IPS-NIHi7 (cell line): ENCODE results near the gene KATNIP.
"Not testable (repeated sequence)": the region's sequence is repeated elsewhere in the genome, so short reads cannot be mapped to it uniquely, and the experiment has no call there.

ENCODE experiments used
- DNase-seq: peaks from one replicate; pipeline ENCODE4 v3.0.0; 2012; ENCODE audit warnings: mixed read lengths; ENCODE audit errors: extremely low spot score

The KATNIP gene

DNA sequence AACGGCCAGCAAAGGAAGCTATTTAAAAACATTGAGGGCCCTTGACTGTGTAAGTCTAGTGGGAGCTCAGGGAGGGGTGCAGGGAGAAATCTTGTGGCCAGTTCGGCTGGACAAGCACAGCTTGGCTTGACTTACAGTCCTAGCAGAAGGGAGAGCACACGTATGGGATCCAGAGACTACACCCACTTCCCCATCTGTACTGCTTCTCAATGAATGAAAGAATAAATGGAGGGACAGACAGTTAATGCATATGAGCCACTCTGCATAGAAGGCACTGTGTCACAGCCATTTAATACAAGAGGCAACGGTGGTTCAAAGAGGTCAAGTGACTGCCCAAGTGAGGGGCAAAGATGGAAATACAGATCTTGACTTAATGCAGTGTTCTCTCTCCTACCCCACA, 15.7 kb upstream of the KATNIP start:
- no peak for DNase-seq

DNA sequence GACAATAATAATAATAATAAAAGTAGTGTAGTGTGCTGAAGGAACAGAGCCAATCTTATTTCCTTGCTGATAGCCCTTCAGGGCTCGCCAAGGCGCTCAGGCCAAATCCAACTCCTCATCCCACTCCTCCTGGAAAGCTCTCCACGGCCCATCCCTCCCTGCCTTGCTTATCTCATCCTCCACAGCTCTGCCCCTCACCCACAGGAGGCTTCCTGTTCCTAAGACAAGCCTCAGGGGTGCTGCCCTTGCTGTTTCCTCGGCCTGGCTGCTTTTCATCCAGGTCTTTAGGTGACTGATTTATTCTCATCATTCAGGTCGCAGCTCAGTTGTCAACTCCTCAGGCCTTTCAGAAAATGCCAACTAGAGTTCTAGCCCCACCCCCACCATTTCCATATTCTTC, 11.4 kb upstream of the KATNIP start:
- peak; percentile 22 for DNase-seq

DNA sequence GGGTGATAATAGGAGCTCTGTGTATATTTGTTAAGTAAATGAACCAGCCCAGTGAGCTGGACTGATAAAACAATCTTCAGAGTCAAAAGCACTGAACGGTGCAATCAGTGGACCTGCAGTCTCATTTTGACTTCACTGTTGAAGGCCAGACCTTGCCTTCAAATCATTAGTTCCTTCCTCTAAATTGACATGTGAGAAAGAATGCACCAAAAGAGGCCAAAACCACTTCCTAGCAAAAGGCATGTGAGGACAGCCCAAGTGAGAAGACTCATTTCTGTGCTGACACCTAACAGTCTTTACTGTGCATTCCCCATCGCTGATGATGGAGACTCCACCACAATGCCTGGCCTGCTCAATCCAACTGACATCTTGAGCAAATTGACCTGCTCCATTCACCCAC, 10.8 kb upstream of the KATNIP start:
- no peak for DNase-seq

DNA sequence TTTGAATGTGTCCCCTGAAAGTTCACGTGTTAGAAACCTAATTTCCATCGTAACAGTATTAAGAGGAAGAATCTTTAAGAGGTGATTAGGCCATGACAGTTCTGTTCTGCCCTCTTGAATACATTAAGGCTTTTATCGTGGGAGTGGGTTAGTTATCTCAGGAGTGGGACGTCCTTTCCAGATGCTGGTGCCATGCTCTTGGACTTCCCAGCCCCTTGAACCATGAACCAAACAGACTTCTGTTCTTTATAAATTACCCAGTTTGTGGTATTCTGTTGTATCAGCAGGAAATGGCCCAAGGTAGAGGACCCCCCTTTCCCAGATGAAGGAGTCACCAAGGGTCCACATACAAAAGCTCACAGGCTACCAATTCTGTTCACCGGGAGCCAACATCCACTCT, 10.3 kb upstream of the KATNIP start:
- DNase-seq, result no peak

DNA sequence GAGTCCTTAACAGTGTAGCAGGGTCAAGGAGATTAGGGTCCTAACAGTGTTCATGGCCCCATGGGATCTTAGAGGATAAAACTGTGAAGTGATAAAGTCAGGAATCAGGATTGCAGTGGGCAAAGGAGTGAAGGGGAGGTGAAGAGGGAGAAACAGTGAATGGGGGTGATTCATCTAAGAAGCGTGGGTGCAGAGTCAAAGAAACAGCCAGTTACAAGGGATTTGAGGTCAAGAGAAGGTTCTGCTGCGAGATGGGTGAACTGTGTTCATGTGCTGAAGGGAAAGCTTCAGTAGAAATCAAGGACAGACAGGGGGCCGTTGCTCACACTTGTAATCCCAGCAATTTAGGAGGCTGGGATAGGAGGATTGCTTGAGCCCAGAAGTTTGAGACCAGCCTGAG, 6.1 kb upstream of the KATNIP start:
- no peak for DNase-seq

DNA sequence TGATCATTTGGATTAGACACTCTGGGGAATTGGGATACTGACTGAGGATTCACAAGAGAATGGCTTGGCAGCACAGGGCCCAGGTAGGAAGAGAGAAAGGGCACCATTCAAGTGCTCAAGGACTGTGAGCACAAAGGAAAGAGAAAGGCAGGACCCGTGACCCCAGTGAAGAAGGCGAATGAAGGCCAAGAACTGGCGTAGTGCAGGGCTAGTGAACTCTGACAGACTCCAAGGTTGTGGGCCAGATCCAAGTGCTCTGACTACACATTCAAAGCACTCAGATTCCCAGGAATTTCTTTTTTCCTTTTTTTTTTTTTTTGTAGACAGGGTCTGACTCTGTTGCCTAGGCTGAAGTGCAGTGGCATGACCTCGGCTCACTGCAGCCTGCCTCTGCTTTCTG, 5.3 kb upstream of the KATNIP start:
- DNase-seq, result no peak

DNA sequence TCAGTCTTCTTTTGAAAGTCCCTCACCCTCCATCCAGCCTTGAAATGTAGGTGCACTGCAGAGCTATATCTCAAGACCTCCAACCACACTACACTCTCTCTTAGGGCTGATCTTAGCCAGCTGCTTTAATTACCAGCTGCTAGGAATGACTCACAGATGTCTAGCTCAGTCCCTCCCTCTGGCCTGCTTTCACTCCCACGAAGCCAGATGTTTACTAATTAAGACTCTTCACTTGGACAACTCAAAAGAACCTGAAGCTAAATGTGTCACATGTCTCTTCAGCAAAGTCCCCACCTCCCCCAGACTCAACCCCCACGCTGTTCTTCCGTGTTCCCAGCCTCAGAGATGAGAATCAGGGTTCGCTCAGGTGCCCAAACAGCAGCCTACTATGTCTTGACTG, 2.8 kb upstream of the KATNIP start:
- DNase-seq, result no peak

DNA sequence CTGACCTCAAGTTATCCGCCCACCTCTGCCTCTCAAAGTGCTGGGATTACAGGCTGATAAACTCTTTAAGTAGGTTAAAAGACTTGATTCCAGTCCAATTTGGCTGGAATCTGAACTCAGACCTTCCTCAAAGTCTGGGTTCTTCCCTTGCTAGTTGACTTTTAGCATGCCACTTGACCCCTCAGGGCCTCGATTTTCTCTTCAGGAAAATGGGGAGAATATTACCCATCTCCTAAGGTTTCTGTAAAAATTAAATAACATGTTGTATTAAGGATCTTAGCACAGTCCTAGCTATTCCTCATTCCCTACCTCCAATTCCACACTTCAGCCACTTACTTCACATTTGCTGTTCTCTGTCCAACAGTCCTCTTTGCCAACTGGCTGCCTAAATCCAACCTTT, 2.1 kb upstream of the KATNIP start:
- no peak for DNase-seq

DNA sequence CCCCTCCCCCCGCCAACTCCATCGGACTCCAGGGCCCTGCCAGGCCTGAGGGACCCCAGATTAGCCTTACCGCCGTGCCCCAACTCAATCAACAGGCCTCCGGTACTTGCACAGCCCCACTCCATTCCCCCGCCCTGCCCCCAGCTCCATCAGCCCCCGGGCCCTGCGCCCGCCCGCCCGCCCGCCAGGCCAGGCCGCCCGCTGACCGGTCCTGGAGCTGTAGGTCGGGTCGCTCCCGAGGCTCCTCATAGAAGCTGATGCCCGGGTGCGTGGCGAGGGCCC, 539 bp upstream of the KATNIP start:
- DNase-seq, result peak; percentile 67

DNA sequence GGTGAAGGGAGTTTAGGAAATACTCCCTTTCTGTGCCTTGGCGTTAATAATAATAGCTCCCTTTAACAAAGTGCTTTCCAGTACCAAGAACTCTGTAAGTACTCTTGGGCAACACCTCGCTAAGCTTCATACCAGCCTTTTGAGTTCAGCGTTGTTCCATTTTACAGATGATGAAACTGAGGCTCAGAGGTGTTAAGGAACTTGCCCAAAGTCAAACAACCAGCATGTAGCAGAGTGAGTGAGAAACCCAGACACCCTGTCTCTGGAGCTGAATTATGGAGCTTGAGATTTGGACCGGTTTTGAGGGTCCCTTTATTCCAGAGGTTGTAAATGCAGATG, 607 bp downstream of the KATNIP start:
- DNase-seq, result no peak

DNA sequence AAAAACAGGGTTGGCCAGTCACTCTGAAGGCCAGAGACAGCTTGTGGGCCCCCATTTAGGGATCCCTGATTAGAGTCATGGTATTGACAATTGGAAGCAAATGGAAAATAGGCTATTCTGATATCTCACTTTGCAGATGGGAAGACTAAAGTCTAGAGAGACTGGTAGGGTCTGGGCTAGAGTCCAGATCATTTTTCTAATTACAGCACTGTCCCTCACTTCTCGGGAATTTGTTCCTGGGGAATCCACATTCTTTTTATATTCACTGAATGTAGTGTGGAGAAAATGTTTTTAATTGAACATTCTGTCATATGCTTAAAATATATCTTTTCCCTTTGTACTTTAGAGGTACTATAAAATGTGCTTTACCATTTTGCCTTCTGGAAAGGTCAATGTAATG, 1.1 kb downstream of the KATNIP start:
- DNase-seq, result no peak

DNA sequence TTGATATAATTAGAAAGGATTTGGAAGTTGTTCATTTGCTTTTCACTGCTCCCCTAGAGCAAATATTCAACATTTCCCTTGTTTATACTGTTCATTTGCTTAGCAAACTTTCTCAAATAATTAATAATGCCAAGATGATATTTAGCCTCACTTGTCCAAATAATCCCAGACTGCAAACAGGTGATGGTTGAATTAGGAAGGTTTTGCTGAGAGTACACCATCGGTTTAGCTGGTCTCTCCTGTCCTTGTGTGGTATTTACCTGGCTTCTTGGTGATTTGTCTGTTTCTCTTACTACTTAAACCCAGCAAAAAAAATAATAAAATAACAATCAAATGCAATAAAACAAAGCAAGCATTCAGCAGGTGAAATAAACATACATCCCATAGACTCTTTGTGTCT, 6.5 kb downstream of the KATNIP start:
- no peak for DNase-seq

DNA sequence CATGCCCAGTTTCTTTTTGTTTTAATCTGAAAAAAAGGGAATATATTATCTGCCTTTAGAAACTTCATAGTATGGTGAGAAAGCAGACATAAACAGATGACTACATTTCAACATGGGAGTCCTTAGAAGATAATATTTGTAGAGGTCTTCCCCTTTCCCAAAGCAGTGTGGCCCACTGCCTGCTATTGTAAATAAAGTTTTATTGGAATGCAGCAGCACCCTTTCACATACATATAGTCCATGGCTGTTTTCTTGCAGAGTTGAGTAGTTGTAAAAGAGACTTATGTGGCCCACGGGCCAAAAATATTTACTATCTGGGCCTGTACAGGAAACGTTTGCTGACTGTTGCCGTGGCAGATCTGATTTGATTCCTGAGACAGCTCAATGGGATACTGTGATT, 8.5 kb downstream of the KATNIP start:
- no peak for DNase-seq

DNA sequence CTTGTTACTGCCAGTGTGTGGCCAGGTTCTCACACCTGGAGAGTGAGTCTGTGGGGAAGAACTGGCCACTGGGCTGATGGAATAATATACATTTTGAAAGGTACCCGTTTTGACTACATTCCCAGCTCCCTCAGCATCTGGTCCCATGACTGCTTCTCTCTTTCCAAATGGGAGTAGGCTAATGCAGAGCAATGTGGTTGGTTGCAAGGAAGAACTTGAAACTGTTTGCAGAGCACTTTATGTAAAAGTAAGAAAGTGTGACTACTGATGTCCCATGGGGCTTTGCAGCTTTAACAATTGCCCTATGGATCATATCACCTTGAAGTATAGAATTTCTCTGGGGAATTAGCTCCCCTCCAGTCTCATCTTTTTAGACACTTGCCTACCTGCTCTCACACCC, 9.0 kb downstream of the KATNIP start:
- DNase-seq, result no peak

DNA sequence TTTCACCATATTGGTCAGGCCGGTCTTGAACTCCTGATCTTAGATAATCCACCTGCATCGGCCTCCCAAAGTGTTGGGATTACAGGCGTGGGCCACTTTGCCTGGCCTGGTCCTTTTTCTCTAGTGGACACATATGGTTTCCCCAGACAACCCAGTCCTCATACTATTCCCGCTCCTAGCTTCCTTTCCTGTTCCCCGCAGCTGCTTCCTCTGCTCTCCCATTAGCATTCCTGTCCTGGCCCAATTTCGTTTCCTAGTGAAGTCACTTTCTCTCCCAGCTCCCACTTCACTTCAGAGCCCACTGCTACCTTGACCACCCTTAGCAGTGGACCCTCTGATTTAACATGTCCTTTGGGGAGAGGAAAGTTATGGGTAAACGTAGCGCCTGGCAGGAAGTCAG, 11.3 kb downstream of the KATNIP start:
- DNase-seq, result no peak

DNA sequence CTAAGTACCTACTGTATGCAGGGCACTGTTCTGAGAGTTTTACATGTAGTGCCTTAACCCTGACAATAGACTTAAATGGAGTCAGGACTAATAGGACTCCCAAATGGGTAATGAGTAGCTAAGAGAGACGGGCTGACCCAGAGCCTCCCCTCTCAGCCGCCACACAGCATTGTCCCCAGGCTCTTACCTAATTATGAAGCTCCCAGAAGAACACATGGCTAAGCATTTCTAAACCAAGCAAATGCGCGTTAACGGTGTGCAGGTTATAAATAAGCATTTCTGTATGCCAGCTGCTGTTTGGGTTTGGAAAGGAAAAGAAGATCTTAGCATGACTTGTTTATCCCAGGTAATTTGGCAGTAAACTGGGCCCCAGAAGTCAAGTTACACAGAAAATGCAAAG, 14.3 kb downstream of the KATNIP start:
- no peak for DNase-seq

DNA sequence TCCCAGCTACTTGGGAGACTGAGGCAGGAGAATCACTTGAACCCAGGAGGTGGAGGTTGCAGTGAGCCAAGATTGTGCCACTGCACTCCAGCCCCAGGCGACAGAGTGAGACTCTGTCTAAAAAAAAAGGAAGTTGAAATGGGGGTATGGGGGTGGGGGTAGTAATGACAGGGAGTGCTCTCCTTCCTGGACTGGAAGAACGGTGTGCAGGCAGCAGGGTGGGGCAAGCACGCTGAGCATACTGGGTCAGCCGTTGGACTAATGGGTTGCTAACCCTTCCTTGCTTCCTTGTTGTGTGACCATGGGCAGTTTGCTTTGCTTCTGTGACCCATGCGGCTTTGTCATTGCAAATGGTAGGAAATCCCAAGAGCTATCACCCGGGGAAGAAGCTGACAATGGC, 16.5 kb downstream of the KATNIP start:
- no peak for DNase-seq

DNA sequence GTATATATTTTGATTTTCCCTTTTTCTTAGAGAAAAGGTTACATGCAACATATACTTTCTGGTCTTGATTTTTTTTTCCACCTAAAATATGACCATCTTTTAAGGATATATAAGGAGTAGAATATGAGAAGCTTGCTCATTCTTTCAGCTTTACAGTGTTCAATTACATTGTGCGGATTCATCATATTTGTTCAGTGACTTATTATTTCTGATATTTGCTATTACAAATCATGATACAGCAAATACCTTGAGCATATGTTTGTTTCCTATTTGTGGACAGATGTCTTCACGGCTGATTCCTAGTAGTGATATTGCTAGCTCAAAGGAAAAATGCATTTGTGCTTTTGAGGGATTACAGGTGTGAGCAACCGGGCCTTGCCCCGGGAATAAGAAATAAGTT, 18.1 kb downstream of the KATNIP start:
- no peak for DNase-seq

DNA sequence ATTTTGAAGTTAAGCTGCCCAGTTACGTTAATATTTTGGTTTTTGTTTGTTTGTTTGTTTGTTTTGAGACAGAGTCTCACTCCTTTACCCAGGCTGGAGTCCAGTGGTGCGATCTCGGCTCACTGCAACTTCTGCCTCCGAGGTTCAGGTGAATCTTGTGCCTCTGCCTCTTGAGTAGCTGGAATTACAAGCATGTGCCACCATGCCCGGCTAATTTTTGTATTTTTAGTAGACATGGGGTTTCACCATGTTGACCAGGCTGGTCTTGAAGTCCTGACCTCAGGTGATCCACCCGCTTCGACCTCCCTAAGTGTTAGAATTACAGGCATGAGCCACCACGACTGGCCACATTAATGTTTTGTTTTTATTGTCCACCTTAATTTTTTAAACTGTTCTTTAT, 21.0 kb downstream of the KATNIP start:
- not testable (repeated sequence) for DNase-seq

DNA sequence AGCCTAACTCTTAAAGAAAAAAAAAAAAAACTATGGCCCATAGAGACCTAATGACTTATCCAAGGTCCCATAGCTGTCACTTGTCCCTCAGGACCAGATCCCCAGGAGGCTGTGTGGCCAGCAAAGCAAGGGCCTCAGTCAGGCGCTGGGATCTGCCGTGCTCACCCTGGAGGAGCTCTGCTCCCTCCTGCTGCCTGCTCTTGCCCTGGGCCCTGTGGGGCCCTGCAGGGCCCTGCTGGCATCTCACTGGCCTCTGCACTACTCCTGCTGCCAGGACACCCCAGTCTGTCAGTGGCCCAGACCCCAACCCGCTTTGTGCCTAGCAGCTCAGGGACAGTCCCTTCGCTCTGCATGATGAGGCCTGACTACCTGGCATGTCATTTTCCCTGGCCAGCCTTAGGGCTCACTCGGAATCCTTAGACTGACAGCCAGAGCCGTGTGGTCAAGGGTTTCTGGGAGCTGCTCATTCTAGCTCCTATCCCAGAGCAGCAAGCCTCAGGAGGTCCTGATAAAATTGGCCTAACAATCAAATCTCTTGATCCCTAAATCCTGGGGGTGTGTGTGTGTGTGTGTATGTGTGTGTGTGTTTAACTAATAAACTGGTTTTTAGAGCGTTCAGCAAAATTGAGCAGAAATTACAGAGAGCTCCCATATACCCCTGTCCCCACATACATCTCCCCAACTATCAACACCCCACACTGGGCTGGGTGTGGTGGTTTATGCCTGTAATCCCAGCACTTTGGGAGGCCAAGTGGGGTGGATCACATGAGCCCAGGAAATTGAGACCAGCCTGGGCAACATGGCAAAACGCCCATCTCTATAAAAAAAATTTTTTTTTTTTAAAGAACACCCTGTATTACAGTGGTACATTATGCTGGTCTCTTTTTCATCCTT, 21.7 kb downstream of the KATNIP start:
- DNase-seq, result no peak

DNA sequence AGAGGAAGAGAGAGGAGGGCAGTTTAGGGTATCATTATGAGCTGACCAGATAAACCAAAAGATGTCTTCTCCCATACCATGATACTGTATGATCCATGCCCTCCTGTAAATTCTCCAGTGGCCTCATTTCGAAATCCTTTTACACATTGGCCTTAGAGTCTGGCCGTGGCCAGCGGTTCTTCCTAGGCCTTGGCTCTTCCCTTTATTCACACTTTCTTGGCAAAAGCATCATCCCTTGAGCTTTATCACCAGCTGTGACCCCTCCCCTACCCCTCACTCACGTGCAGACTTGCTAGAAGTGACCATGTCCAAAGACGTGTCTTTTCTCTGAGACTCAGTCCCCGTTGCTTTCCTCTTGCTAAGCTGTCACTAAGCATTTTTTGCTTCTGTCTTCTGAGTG, 22.8 kb downstream of the KATNIP start:
- DNase-seq, result no peak

DNA sequence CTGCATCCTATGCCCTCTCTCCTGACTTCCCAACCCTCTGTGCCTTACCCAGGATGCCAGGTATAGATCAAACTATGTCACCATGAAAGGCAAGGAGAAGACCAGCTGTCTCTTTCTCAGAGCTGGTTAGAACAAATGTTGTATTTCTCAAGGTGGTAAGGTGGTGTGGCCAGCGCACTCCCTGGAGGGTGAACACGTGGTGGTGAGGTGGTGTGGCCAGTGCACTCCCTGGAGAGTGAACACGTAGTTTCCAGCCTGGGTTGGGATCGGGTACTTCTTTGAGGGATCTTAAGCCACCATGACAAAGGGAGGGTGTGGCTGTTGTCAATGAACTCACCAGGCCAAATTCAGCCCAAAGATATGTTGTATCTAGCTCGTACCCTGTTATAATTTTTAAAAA, 26.8 kb downstream of the KATNIP start:
- DNase-seq, result no peak

DNA sequence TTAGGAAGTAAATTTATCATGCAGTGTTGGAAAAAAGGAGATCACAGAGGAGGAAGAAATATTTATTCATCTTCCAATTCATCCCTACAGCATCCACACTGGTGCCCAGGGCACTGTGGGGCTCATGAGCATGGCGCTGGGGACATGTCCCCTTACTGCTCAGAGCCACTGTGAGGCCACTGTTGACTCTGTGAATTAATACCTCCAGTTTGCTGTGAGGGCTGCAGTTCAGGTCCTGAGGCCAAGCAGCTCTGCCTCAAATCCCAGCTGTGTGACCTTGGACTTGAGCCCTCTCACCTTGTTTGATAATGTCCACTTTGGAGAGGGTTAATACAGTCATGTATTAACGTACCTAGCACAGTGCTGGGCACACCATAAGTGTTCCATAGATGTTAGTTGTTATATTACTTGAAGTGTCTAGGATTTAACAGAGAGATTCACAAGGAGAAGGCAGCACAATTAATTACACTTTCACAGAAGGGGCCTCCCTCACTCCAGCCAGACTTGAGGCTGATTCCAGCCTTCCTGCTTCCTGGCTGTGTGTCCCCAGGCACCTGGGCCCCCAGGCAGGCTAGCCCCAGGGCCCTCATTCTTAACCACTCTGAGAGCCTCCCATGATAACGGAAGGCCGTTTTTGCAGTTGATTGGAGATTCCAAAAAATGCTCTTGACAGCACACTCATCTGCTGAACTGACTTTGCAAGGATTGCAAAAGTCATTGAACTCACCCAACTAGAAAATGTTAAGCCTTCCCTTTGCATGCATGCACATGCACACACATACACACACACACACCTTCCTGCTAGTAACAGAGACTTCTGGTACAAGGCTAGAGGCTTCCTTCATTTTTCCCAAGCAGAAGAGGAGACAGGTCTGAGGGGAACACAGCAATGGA, 29.4 kb downstream of the KATNIP start:
- DNase-seq, result no peak
